ENCODE results near the gene HBA1. TPM values are rescaled to one million over a fixed set of nuclear protein-coding genes. Genes with fewer than 3 reads are reported as not detected.
"Not testable (repeated sequence)": the region's sequence is repeated elsewhere in the genome, so short reads cannot be mapped to it uniquely, and the experiment has no call there.

Gene HBA1
- total and polyA plus RNA-seq, 10 donors, result 77.8 to 25,333 (median 2,131) TPM

DNA sequence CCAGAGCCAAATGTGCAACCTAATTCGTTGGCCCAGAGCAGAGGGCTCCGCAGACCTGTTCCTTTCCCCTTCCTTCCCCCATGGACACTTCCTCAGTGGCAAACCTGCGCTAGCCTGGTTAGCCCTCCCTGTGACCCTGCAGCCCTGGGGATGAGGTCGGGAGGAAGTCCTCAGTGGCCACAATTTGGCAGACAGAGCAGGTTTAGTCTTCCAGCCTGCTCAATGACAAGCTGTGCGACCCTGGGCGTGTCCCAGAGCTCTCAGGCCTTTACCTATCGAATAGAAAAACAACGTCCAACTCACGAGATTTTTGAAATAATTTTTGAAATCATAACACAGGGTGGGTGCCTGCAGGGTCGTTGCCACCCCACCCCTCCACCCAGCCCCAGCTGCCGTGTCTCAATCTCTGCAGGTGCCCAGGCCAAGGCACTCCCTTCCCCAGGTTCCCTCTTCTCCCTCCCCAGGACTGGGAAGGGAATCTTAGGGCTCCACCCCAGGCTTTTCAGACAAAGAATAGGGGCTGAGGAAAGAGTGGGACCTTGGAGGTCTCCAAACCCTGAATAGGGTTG is 9.3 kb upstream of the HBA1 start:
- no peak for DNase-seq
- Histone ChIP-seq H3K9me3 (no peaks in the 10 kb centered on the region), H3K27ac (no peak overlapping the region), H3K4me3 (no peak overlapping the region), H3K36me3 (no peaks in the 10 kb centered on the region), H3K27me3 (replicated peaks in 1 of 7) (peaks cover 0 to 85% (median 65%) of the 10 kb centered on the region in 7 donors), H3K4me1 (peaks cover 13 to 24% (median 20%) of the 10 kb centered on the region in 6 donors)
- intact Hi-C loops (cut with DNase I; ENCODE audit: low total_unique reads), result no loop called here
- TF ChIP-seq POLR2AphosphoS5 (IDR thresholded peaks at IDR 0.05) (no peak), POLR2A (IDR thresholded peaks at IDR 0.05) (no peak)
- TF ChIP-seq, protein P1, sequence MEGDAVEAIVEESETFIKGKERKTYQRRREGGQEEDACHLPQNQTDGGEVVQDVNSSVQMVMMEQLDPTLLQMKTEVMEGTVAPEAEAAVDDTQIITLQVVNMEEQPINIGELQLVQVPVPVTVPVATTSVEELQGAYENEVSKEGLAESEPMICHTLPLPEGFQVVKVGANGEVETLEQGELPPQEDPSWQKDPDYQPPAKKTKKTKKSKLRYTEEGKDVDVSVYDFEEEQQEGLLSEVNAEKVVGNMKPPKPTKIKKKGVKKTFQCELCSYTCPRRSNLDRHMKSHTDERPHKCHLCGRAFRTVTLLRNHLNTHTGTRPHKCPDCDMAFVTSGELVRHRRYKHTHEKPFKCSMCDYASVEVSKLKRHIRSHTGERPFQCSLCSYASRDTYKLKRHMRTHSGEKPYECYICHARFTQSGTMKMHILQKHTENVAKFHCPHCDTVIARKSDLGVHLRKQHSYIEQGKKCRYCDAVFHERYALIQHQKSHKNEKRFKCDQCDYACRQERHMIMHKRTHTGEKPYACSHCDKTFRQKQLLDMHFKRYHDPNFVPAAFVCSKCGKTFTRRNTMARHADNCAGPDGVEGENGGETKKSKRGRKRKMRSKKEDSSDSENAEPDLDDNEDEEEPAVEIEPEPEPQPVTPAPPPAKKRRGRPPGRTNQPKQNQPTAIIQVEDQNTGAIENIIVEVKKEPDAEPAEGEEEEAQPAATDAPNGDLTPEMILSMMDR (IDR thresholded peaks at IDR 0.05 in 8 of 11, conservative IDR thresholded peaks at IDR 0.05 in 3 of 11), result no peak
- 14 to 22% (median 15%) methylated on average over 11 of the region's 11 CpGs for WGBS, 5 donors

GRCh38 chr16:168424-168823 is 8.1 kb upstream of the HBA1 start:
- H3K27ac ChIP-seq, result no peak overlapping the region
- DNase-seq, result no peak
- intact Hi-C loops (cut with DNase I; ENCODE audit: low total_unique reads), result no loop called here
- peaks cover 13 to 27% (median 21%) of the 10 kb centered on the region in 6 donors for H3K4me1 ChIP-seq
- H3K4me3 ChIP-seq, result no peak overlapping the region
- H3K27me3 ChIP-seq (replicated peaks in 1 of 7), result peaks cover 0 to 77% (median 65%) of the 10 kb centered on the region in 7 donors
- TF ChIP-seq, protein P1 (IDR thresholded peaks at IDR 0.05 in 8 of 11, conservative IDR thresholded peaks at IDR 0.05 in 3 of 11), result no peak
- no peak for TF ChIP-seq POLR2A (IDR thresholded peaks at IDR 0.05)
- no peak for TF ChIP-seq POLR2AphosphoS5 (IDR thresholded peaks at IDR 0.05)
- no peaks in the 10 kb centered on the region for H3K9me3 ChIP-seq
- 56 to 76% (median 67%) methylated on average over 6 of the region's 6 CpGs for WGBS, 5 donors
- no peaks in the 10 kb centered on the region for H3K36me3 ChIP-seq

DNA sequence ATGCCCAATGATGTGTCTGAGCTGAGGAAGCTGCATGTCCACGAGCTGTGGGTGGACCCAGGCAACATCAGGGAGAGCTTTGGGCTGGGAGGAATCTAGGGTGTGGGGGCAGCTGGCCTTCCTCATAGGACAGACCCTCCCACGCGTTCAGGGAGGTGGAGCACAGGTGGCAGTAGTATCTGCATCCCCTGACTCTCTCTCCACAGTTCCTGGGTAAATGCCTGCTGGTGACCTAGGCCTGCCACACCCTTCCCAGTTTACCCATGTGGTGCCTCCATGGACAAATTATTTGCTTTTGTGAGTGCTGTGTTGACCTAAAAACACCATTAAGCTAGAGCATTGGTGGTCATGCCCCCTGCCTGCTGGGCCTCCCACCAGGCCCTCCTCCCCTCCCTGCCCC is 7.5 kb upstream of the HBA1 start:
- intact Hi-C loops (cut with DNase I; ENCODE audit: low total_unique reads), result no loop called here
- H3K4me1 ChIP-seq, result peaks cover 13 to 28% (median 21%) of the 10 kb centered on the region in 6 donors
- 36 to 51% (median 46%) methylated on average over 3 of the region's 3 CpGs for WGBS, 5 donors
- no peaks in the 10 kb centered on the region for H3K36me3 ChIP-seq
- no peak for TF ChIP-seq POLR2A (IDR thresholded peaks at IDR 0.05)
- TF ChIP-seq POLR2AphosphoS5 (IDR thresholded peaks at IDR 0.05), result no peak
- TF ChIP-seq, protein P1 (IDR thresholded peaks at IDR 0.05 in 8 of 11, conservative IDR thresholded peaks at IDR 0.05 in 3 of 11), result no peak
- no peak overlapping the region for H3K4me3 ChIP-seq
- H3K27me3 ChIP-seq (replicated peaks in 1 of 7), result peaks cover 0 to 83% (median 65%) of the 10 kb centered on the region in 7 donors
- H3K27ac ChIP-seq, result no peak overlapping the region
- DNase-seq, result no peak
- H3K9me3 ChIP-seq, result no peaks in the 10 kb centered on the region

DNA sequence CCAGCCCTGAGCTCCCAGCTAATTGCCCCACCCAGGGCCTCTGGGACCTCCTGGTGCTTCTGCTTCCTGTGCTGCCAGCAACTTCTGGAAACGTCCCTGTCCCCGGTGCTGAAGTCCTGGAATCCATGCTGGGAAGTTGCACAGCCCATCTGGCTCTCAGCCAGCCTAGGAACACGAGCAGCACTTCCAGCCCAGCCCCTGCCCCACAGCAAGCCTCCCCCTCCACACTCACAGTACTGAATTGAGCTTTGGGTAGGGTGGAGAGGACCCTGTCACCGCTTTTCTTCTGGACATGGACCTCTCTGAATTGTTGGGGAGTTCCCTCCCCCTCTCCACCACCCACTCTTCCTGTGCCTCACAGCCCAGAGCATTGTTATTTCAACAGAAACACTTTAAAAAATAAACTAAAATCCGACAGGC is 6.4 kb upstream of the HBA1 start:
- intact Hi-C loops (cut with DNase I; ENCODE audit: low total_unique reads); H3K9me3 ChIP-seq; DNase-seq; H3K36me3 ChIP-seq; H3K4me3 ChIP-seq; H3K27ac ChIP-seq: not testable (repeated sequence)
- 4 to 9% (median 5%) methylated on average over 5 of the region's 5 CpGs for WGBS, 5 donors
- H3K27me3 ChIP-seq (replicated peaks in 1 of 7), result peaks cover 0 to 91% (median 71%) of the 10 kb centered on the region in 7 donors
- peaks cover 12 to 34% (median 19%) of the 10 kb centered on the region in 6 donors for H3K4me1 ChIP-seq

All from spleen (tissue), 11 donors.